SH-SY5Y (cell line): ENCODE data around the gene NAT9.

ENCODE experiments used
- GATA2 ChIP-seq: IDR thresholded peaks from 2 replicates; pipeline ENCODE4 v1.6.1; 2011; ENCODE audit warnings: mild to moderate bottlenecking, low read depth, low read length
- GATA3 ChIP-seq: IDR thresholded peaks from 2 replicates; pipeline ENCODE4 v1.6.1; 2011; ENCODE audit warnings: low read depth, mild to moderate bottlenecking, low read length, moderate library complexity

NAT9 gene

GRCh38 chr17:74778960-74779359 is 2.8 kb upstream of the NAT9 start:
- TF ChIP-seq GATA2 (no peak), GATA3 (no peak)

GRCh38 chr17:74777901-74778515 is 1.9 kb upstream of the NAT9 start:
- no peak for TF ChIP-seq GATA2
- TF ChIP-seq GATA3, result no peak

- TF ChIP-seq GATA2, result no peak
- no peak for TF ChIP-seq GATA3
Measured at GRCh38 chr17:74776990-74777389, 845 bp upstream of the NAT9 start.

- TF ChIP-seq GATA2 (no peak), GATA3 (no peak)
Measured at GRCh38 chr17:74775409-74776043, 619 bp downstream of the NAT9 start.

DNA sequence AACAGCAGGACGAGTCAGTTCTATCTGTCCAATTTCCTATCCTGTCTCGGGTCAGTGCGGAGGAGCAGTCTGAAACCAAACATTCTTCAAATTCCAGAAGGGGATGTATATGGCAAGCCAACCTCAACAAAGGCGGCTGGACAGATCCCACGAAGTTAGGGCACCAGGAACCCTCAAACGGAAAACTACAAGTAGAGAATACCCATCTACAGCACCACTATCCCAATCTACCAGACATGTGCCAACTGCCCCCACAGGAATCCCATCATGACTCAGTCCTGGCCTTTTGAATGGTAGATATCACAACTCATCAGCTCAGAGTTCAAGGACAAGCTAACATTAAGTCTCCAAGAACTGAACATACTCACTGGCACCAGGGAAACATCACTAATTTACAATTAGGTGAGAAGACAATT is 2.3 kb downstream of the NAT9 start:
- TF ChIP-seq GATA2, result no peak
- no peak for TF ChIP-seq GATA3

- TF ChIP-seq GATA2 (no peak), GATA3 (no peak)
Measured at GRCh38 chr17:74773414-74773813, 2.7 kb downstream of the NAT9 start.

DNA sequence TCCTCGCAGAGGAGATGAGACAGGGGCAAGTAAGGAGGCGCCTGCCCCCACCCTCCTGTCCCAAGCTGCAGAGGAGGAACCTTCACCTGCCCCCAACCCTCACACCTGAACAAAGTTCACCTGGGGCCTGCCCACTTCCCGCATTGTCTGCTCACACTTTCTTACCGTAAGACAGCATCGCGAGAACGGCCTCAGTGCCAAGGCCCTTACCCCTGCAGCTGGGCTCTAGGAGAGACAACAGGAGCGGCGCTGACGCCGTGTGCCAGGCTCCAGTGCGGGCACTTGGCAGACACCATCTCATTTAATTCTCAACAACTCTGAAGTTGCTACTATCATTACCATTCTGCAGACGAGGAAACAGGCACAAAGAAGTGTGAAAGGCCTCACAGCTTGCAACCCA is 4.1 kb downstream of the NAT9 start:
- TF ChIP-seq GATA2 (no peak), GATA3 (no peak)

- TF ChIP-seq GATA2 (no peak), GATA3 (no peak)
Measured at GRCh38 chr17:74771319-74771914, 4.7 kb downstream of the NAT9 start.

DNA sequence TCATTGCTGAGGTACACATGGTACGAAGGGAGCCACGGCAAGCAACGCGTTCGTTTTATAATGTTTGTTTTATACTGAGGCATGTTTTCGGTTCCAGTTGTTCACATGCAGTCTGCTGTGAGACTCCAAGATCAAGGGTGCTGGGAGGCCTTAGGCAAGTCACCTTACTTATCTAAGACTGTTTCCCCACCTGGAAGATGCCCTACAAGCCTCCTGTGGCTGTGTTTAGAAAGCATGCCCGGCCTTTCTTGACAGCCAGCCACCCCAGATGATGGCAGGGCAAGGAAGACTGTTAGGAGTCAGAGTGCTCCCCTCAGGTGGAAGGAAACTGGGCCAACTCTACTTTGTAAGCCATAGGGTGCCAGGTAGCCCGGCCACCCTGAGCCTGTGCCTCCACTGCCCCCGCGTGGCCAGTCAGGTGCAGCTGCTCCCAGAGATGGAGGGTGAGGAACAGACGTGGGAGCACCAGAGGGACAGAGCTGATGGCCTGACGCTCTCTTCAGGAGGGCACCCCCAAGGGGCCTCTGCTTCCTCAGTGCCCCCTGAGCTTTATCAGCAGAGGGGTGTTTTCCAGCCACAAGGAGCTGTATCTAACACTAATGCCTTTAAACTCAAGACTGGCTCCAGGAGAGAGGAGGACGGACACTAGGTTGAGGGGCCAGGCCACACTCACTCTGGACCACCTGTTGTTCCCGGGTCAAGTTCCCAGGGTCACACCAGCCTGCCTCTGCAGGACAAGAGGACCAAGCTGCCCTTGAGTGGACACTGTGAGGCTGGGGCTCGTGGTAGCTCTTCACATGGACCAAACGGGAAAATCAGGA is 5.4 kb downstream of the NAT9 start:
- no peak for TF ChIP-seq GATA3
- TF ChIP-seq GATA2, result no peak

DNA sequence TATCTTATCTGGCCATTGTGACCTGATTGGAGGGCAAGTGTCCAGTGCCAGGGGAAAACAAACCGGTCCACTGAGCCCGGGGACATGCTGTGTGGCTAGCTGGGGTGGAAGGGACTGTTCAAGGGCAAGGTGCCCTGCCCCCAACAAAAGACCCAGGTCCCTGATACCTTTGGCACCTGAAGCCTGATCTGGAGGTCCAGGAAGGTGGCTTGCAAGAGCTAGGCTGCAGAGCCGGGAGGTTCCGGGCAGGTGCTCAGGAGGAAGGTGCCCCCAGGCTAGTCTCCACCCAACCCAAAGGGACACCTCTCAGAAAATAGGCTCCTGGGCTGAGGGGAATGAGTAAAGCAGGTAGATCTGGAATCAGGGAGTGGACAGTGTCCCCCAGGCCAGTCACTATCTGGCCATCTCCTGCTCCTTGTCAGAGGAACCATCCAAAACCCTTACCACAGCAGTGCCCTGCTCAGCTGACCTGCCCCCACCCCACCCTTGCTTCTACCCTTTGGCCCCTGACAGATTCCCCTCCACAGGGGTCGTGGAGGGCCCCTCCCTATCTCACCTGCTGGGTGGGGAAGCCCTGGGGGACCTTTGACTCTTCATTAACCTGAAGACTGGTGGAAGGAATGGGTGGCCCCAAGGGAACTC is 6.2 kb downstream of the NAT9 start:
- TF ChIP-seq GATA2, result no peak
- no peak for TF ChIP-seq GATA3

DNA sequence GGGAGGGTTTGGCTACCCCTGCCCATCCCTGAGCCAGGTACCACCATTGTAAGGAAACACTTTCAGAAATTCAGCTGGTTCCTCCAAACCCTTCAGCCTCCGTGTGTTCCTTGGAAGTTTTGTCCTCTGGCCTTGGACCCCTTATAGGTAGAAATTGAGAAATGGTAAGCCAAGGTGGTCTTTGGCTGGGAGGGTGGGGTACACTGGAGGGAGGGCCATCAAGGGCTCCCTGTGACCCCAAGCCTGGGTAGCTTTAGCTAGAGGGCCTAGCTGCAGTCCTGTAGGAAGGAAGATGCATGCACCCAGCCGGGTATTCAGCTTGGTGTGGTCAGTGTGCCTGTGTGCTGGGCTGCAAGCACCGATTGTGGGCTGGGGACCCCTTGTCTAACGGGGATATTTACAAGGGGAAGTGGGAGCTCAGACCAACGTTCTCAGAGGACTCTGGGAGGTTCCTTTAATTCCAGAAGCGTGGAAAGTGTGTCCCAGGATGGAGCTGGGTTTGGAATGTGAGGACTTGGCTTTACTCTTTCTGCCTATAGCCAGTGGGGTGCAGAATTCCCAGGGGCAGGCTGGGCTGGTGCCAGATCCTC is 6.8 kb downstream of the NAT9 start:
- TF ChIP-seq GATA3, result no peak
- TF ChIP-seq GATA2, result no peak

DNA sequence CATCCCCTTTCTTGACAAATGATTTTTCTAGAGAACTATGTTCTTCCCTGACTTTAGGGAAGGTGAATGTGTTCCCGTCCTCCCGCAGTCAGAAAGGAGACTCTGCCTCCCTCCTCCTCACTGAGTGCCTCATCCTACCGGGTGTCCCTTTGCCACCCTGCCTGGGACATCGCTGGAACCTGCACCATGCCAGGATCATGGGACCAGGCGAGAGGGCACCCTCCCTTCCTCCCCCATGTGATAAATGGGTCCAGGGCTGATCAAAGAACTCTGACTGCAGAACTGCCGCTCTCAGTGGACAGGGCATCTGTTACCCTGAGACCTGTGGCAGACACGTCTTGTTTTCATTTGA is 7.4 kb downstream of the NAT9 start:
- TF ChIP-seq GATA2 (no peak), GATA3 (no peak)

DNA sequence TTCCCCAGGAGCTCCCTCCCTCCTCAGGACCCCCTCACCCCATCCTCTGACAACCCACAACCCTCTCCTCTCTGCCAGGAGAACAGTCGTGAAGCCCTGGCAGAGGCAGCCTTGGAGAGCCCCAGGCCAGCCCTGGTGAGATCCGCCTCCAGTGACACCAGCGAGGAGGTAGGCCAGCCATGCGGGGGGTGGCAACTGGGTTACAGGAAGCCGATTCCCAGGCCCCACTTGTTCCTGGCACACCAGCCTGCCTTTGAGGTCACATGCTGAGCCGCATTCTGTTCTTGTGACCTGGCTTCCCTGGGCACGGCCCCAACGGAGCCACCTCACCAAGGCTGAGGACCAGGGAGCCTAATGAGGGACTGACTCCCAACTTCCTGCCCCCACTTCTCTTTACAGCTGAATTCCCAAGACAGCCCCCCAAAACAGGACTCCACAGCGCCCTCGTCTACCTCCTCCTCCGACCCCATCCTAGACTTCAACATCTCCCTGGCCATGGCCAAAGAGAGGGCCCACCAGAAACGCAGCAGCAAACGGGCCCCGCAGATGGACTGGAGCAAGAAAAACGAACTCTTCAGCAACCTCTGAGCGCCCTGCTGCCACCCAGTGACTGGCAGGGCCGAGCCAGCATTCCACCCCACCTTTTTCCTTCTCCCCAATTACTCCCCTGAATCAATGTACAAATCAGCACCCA is 7.9 kb downstream of the NAT9 start:
- TF ChIP-seq GATA3 (no peak), GATA2 (no peak)
